ENCODE data around the gene FILIP1L. TPM values are rescaled to one million over a fixed set of nuclear protein-coding genes. Genes with fewer than 3 reads are reported as not detected.

FILIP1L gene
- total RNA-seq, 1 experiment from 2014 or later: 0.07 TPM

DNA sequence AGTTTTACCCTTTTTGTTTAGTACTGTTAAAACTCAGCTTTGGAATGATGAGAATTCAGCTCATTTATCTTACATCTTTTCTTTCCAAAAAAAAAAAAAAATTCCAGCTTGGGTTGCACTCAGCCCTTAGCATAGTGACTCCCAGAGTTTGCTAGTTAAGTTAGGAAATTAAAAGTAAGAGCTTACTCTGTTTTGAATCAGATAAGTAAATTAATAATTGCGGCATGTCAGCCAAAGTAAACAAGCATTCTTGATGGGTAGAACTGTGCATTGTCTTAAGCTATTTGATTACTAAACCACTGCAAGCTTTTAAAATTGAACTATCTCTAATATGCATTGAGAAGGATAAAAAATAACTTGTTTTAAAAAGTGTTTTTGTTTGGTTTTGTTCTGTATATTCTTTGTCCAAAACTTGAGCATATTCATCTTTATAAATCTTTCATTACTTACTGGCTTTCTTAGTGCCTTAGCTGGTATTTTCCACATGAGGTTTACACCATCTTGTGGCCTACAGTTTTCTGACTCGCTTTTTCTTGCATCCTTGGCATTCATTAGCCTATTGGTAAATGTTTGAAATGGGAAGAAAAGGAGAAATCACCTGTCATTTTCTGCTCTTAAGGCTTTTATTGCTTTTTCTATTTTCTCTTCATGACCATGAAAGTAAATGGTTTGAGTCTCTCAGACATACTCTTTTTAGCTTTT, 107.6 kb downstream of the FILIP1L start:
- no peak overlapping the region; a peak in 1 of 7 replicates for H3K27ac Mint-ChIP-seq
- Histone ChIP-seq H4K8ac (replicated peaks; ENCODE audit: insufficient read length, low read depth, low read length) (no peak overlapping the region), H3K4me2 (ENCODE audit: insufficient read depth, insufficient read length, low read length) (no peak overlapping the region)

More for the DNA sequence above, 107.6 kb downstream of the FILIP1L start:
- Mint-ChIP-seq H3K36me3 (ENCODE audit: insufficient read depth in 1 of 3, low read depth in 3 of 3) (no peaks in the 10 kb centered on the region), H3K4me1 (peaks cover 18 to 28% of the 10 kb centered on the region in 2 experiments), H3K9me3 (no peaks in the 10 kb centered on the region), H3K4me3 (no peak overlapping the region), H3K27me3 (ENCODE audit: low read depth) (no peaks in the 10 kb centered on the region)
- WGBS (ENCODE audit: extremely low coverage, insufficient read length, low lambda C conversion rate): no CpG with 5 or more reads among the region's 2 CpGs
- no peak overlapping the region for H3K18ac ChIP-seq (ENCODE audit: insufficient read length, low read depth, low read length)
- H4K91ac ChIP-seq (ENCODE audit: insufficient read length, low read depth, low read length): no peak overlapping the region
- H3K9me3 ChIP-seq (ENCODE audit: control insufficient read depth, low read depth, low read length): no peaks in the 10 kb centered on the region
- H3K27me3 ChIP-seq (ENCODE audit: insufficient read depth, low read length): no peaks in the 10 kb centered on the region
- no peak overlapping the region for H3K23ac ChIP-seq (ENCODE audit: insufficient read length, low read depth, low read length)
- no peak overlapping the region for H3T11ph ChIP-seq (ENCODE audit: low read length)
- no peak overlapping the region for H3K14ac ChIP-seq (ENCODE audit: insufficient read depth, low read length)
- H4K5ac ChIP-seq (ENCODE audit: insufficient read length, low read depth, low read length): no peak overlapping the region
- no peak overlapping the region for H2BK5ac ChIP-seq (ENCODE audit: insufficient read length, low read length)
- no peak overlapping the region for H3K9ac ChIP-seq (ENCODE audit: extremely low read depth, insufficient read length, low read length)
- no peaks in the 10 kb centered on the region for H3K23me2 ChIP-seq (ENCODE audit: insufficient read length, low read depth, low read length, poor library complexity, severe bottlenecking)
- no peak overlapping the region for H2AK5ac ChIP-seq (ENCODE audit: insufficient read length, low read length)
- peaks cover 3% of the 10 kb centered on the region for H3K79me1 ChIP-seq (ENCODE audit: insufficient read depth, low read depth, low read length, poor library complexity, severe bottlenecking)
- no peak overlapping the region for H3K27ac ChIP-seq (ENCODE audit: insufficient read length, low read depth, low read length)
- H3K79me2 ChIP-seq (ENCODE audit: insufficient read depth, low read length): no peaks in the 10 kb centered on the region
- H3K56ac ChIP-seq (ENCODE audit: insufficient read length, low read depth, low read length): no peak overlapping the region
- H3K4ac ChIP-seq (ENCODE audit: low read depth, low read length): no peak overlapping the region
- H2BK15ac ChIP-seq (ENCODE audit: low read depth, low read length): no peak overlapping the region
- no peaks in the 10 kb centered on the region for H4K20me1 ChIP-seq (ENCODE audit: control insufficient read depth, insufficient read depth, insufficient read length)
- no peak overlapping the region for H2BK12ac ChIP-seq (ENCODE audit: insufficient read length, low read depth, low read length)
- no peak for DNase-seq
- H2BK120ac ChIP-seq (ENCODE audit: low read depth, low read length, poor library complexity, severe bottlenecking): no peak overlapping the region
- no peak overlapping the region for H2AFZ ChIP-seq (ENCODE audit: low read length)
- no peak overlapping the region for H2BK20ac ChIP-seq (ENCODE audit: low read depth, low read length, poor library complexity, severe bottlenecking)
- H3K4me1 ChIP-seq (ENCODE audit: insufficient read depth, low read length): peaks cover 4% of the 10 kb centered on the region
- TF ChIP-seq, protein P1, sequence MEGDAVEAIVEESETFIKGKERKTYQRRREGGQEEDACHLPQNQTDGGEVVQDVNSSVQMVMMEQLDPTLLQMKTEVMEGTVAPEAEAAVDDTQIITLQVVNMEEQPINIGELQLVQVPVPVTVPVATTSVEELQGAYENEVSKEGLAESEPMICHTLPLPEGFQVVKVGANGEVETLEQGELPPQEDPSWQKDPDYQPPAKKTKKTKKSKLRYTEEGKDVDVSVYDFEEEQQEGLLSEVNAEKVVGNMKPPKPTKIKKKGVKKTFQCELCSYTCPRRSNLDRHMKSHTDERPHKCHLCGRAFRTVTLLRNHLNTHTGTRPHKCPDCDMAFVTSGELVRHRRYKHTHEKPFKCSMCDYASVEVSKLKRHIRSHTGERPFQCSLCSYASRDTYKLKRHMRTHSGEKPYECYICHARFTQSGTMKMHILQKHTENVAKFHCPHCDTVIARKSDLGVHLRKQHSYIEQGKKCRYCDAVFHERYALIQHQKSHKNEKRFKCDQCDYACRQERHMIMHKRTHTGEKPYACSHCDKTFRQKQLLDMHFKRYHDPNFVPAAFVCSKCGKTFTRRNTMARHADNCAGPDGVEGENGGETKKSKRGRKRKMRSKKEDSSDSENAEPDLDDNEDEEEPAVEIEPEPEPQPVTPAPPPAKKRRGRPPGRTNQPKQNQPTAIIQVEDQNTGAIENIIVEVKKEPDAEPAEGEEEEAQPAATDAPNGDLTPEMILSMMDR (conservative IDR thresholded peaks at IDR 0.05): no peak
